Measurements from ENCODE around the gene ING5.

DNA sequence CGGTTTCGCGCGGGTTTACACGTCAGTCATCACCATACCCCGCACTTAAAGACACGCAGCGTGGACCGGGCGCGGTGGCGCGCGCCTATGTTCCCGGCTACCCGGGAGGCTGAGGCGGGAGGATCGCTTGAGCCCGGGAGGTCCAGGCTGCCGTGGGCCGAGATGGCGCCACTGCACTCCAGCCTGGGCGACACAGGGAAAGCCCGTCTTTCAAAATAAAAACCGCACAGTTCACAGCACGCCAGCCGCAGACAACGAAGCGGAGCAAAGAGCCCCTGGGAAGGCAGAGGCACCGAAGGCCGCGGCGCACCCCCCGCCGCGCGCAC is 15.6 kb upstream of the ING5 start:
- TF ChIP-seq, protein P1, sequence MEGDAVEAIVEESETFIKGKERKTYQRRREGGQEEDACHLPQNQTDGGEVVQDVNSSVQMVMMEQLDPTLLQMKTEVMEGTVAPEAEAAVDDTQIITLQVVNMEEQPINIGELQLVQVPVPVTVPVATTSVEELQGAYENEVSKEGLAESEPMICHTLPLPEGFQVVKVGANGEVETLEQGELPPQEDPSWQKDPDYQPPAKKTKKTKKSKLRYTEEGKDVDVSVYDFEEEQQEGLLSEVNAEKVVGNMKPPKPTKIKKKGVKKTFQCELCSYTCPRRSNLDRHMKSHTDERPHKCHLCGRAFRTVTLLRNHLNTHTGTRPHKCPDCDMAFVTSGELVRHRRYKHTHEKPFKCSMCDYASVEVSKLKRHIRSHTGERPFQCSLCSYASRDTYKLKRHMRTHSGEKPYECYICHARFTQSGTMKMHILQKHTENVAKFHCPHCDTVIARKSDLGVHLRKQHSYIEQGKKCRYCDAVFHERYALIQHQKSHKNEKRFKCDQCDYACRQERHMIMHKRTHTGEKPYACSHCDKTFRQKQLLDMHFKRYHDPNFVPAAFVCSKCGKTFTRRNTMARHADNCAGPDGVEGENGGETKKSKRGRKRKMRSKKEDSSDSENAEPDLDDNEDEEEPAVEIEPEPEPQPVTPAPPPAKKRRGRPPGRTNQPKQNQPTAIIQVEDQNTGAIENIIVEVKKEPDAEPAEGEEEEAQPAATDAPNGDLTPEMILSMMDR (IDR thresholded peaks at IDR 0.05), result no peak
- no peak for TF ChIP-seq EP300 (IDR thresholded peaks at IDR 0.05)
